CD4-positive, alpha-beta memory T cell (primary cell): Measurements from ENCODE around the gene MIEN1. TPM values are rescaled to one million over a fixed set of nuclear protein-coding genes. Genes with fewer than 3 reads are reported as not detected.
"Not testable (repeated sequence)": the region's sequence is repeated elsewhere in the genome, so short reads cannot be mapped to it uniquely, and the experiment has no call there.

Experiments
- CTCF ChIA-PET: fragments of 350-600 bp; sonication (Branson Sonifier 250); formaldehyde crosslinking; loops from one replicate; lab custom pipeline; 2021; ENCODE audit warnings: inconsistent platforms; ENCODE audit not compliant: partially characterized antibody; lab: Charles Lee
- POLR2A ChIA-PET: fragments of 350-600 bp; sonication (Branson Sonifier 250); formaldehyde crosslinking; loops from one replicate; lab custom pipeline; 2021; ENCODE audit not compliant: partially characterized antibody; lab: Charles Lee
- DNase-seq, 5 donors: peaks; one replicate each; pipeline versions ENCODE4 v3.0.0 to v3.0.0-alpha.2; 2020 to 2022; ENCODE audit warnings: mixed read lengths in 1 of 5
- H3K27ac ChIP-seq: one replicate; pipeline ENCODE4 v1.7.0; 2013; ENCODE audit warnings: low read depth, low read length
- H3K27me3 ChIP-seq: 2 replicates; pipeline ENCODE4 v1.7.0; 2013; ENCODE audit warnings: mild to moderate bottlenecking, low read length, moderate library complexity; ENCODE audit not compliant: insufficient read depth
- H3K36me3 ChIP-seq: 2 replicates; pipeline ENCODE4 v1.7.0; 2013; ENCODE audit warnings: mild to moderate bottlenecking, low read length, moderate library complexity; ENCODE audit not compliant: insufficient read depth
- H3K4me1 ChIP-seq: 2 replicates; pipeline ENCODE4 v1.7.0; 2013; ENCODE audit warnings: mild to moderate bottlenecking, low read length, moderate library complexity; ENCODE audit not compliant: insufficient read depth
- H3K4me3 ChIP-seq, 2 donors: one replicate each; pipeline ENCODE4 v1.7.0; 2013; ENCODE audit warnings: low read length in 2 of 2, mild to moderate bottlenecking in 1 of 2
- H3K9me3 ChIP-seq, 2 donors: one replicate each; pipeline ENCODE4 v1.7.0; 2013; ENCODE audit warnings: low read length in 2 of 2, control low read depth in 1 of 2; ENCODE audit not compliant: control insufficient read depth in 1 of 2
- H3K27ac Mint-ChIP-seq, 7 donors: one replicate each; pipeline ENCODE4 v1.8.0; 2020 to 2021; ENCODE audit warnings: mixed read lengths in 7 of 7, mild to moderate bottlenecking in 6 of 7, inconsistent platforms in 3 of 7, moderate library complexity in 3 of 7
- H3K27me3 Mint-ChIP-seq, 2 donors: one replicate each; pipeline ENCODE4 v1.8.0; 2020 to 2021; ENCODE audit warnings: mixed read lengths in 2 of 2
- H3K36me3 Mint-ChIP-seq, 2 donors: one replicate each; pipeline ENCODE4 v1.8.0; 2020 to 2021; ENCODE audit warnings: mixed read lengths in 2 of 2, inconsistent platforms in 1 of 2, mild to moderate bottlenecking in 1 of 2
- H3K4me1 Mint-ChIP-seq, 4 donors: one replicate each; pipeline ENCODE4 v1.8.0; 2020 to 2021; ENCODE audit warnings: mixed read lengths in 4 of 4, mild to moderate bottlenecking in 1 of 4
- H3K4me3 Mint-ChIP-seq, 8 donors: one replicate each; pipeline ENCODE4 v1.8.0; 2020 to 2021; ENCODE audit warnings: mixed read lengths in 8 of 8, mild to moderate bottlenecking in 7 of 8, moderate library complexity in 6 of 8, inconsistent platforms in 3 of 8
- H3K9me3 Mint-ChIP-seq, 8 donors: one replicate each; pipeline ENCODE4 v1.8.0; 2020 to 2021; ENCODE audit warnings: mixed read lengths in 8 of 8, mild to moderate bottlenecking in 5 of 8, inconsistent platforms in 3 of 8, moderate library complexity in 1 of 8
- intact Hi-C: fragments of 100-400 bp; cut with micrococcal nuclease; formaldehyde crosslinking; loops from one replicate; pipeline ENCODE4 v1.15.1; 2023
- polyA plus RNA-seq, 2 donors: library from polyadenylated mRNA; unstranded; fragments of 300-500 nt; fragmentation: Illumina TruSeq; gene quantifications; one replicate each; pipeline ENCODE4 v1.2.3, GENCODE V29; 2021
- total RNA-seq, 2 experiments: library from RNA; stranded (reverse); gene quantifications; one replicate each; pipeline ENCODE4 v1.2.3, GENCODE V29; 2021

The MIEN1 gene
- total and polyA plus RNA-seq, 4 experiments from 2014 or later = 35.8 to 96.6 (median 63.3) TPM

GRCh38 chr17:39716879-39717536 lies 13.3 kb downstream of the MIEN1 start:
- Mint-ChIP-seq H3K4me1 (no peaks in the 10 kb centered on the region), H3K27me3 (no peaks in the 10 kb centered on the region), H3K36me3 (no peaks in the 10 kb centered on the region), H3K4me3 (no peak overlapping the region), H3K9me3 (no peaks in the 10 kb centered on the region), H3K27ac (no peak overlapping the region)
- Histone ChIP-seq H3K27ac (no peak overlapping the region), H3K4me3 (no peak overlapping the region), H3K36me3 (no peaks in the 10 kb centered on the region), H3K4me1 (no peaks in the 10 kb centered on the region), H3K27me3 (no peaks in the 10 kb centered on the region), H3K9me3 (no peaks in the 10 kb centered on the region)
- intact Hi-C loops = no loop called here
- DNase-seq = no peak
- ChIA-PET CTCF (no interaction called here), POLR2A (no interaction called here)

- intact Hi-C loops = no loop called here
- Mint-ChIP-seq H3K36me3 (no peaks in the 10 kb centered on the region), H3K4me1 (no peaks in the 10 kb centered on the region), H3K9me3 (no peaks in the 10 kb centered on the region), H3K4me3 (no peak overlapping the region), H3K27ac (no peak overlapping the region), H3K27me3 (no peaks in the 10 kb centered on the region)
- POLR2A ChIA-PET = interaction anchor here (1.2 kb wide), 1 partner anchor 13 kb away, joined by 3 read pairs; no protein-coding TSS in a partner anchor
- H3K4me1 ChIP-seq = no peaks in the 10 kb centered on the region
- H3K36me3 ChIP-seq = no peaks in the 10 kb centered on the region
- H3K27me3 ChIP-seq = no peaks in the 10 kb centered on the region
- CTCF ChIA-PET = no interaction called here
- H3K4me3 ChIP-seq = no peak overlapping the region
- no peaks in the 10 kb centered on the region for H3K9me3 ChIP-seq
- H3K27ac ChIP-seq = no peak overlapping the region
- DNase-seq = no peak
These were observed 14.1 kb downstream of the MIEN1 start for GRCh38 chr17:39716073-39716818.

GRCh38 chr17:39715375-39716072 lies 14.8 kb downstream of the MIEN1 start:
- CTCF ChIA-PET = no interaction called here

GRCh38 chr17:39714234-39714633 lies 16.1 kb downstream of the MIEN1 start:
- Histone ChIP-seq H3K27ac (no peak overlapping the region), H3K9me3 (no peaks in the 10 kb centered on the region), H3K27me3 (no peaks in the 10 kb centered on the region), H3K36me3 (no peaks in the 10 kb centered on the region), H3K4me1 (no peaks in the 10 kb centered on the region), H3K4me3 (no peak overlapping the region)
- H3K27me3 Mint-ChIP-seq = no peaks in the 10 kb centered on the region
- H3K36me3 Mint-ChIP-seq = no peaks in the 10 kb centered on the region
- DNase-seq = no peak
- peaks cover 0 to 4% (median 0%) of the 10 kb centered on the region in 4 donors for H3K4me1 Mint-ChIP-seq
- CTCF ChIA-PET = no interaction called here
- no peak overlapping the region for H3K4me3 Mint-ChIP-seq
- H3K27ac Mint-ChIP-seq = no peak overlapping the region
- H3K9me3 Mint-ChIP-seq = no peaks in the 10 kb centered on the region
- POLR2A ChIA-PET = interaction anchor here (1.0 kb wide), 1 partner anchor 12 kb away, joined by 3 read pairs; no protein-coding TSS in a partner anchor
- intact Hi-C loops = no loop called here

More at GRCh38 chr17:39715375-39716072, 14.8 kb downstream of the MIEN1 start:
- H3K4me3 ChIP-seq = no peak overlapping the region
- DNase-seq = no peak
- Mint-ChIP-seq H3K9me3 (no peaks in the 10 kb centered on the region), H3K4me3 (no peak overlapping the region), H3K27ac (no peak overlapping the region), H3K36me3 (no peaks in the 10 kb centered on the region), H3K4me1 (no peaks in the 10 kb centered on the region), H3K27me3 (no peaks in the 10 kb centered on the region)
- H3K27me3 ChIP-seq = no peaks in the 10 kb centered on the region
- H3K9me3 ChIP-seq = no peaks in the 10 kb centered on the region
- H3K27ac ChIP-seq = no peak overlapping the region
- POLR2A ChIA-PET = interaction anchor here (1.2 kb wide), 1 partner anchor 14 kb away, joined by 3 read pairs; no protein-coding TSS in a partner anchor
- no peaks in the 10 kb centered on the region for H3K4me1 ChIP-seq
- no peaks in the 10 kb centered on the region for H3K36me3 ChIP-seq
- intact Hi-C loops = no loop called here

GRCh38 chr17:39711851-39712250 lies 18.5 kb downstream of the MIEN1 start:
- H3K4me1 ChIP-seq = peaks cover 15% of the 10 kb centered on the region
- intact Hi-C loops = no loop called here
- Mint-ChIP-seq H3K27me3 (no peaks in the 10 kb centered on the region), H3K4me1 (peaks cover 6 to 25% (median 7%) of the 10 kb centered on the region in 4 donors), H3K9me3 (no peaks in the 10 kb centered on the region), H3K4me3 (peak overlapping the region in 1 of 8 donors; percentile 57), H3K27ac (no peak overlapping the region), H3K36me3 (no peaks in the 10 kb centered on the region)
- no peaks in the 10 kb centered on the region for H3K9me3 ChIP-seq
- no peaks in the 10 kb centered on the region for H3K27me3 ChIP-seq
- POLR2A ChIA-PET = no interaction called here
- H3K27ac ChIP-seq = no peak overlapping the region
- CTCF ChIA-PET = no interaction called here
- no peak overlapping the region for H3K4me3 ChIP-seq
- no peak for DNase-seq
- H3K36me3 ChIP-seq = no peaks in the 10 kb centered on the region

- H3K27me3 Mint-ChIP-seq, H3K4me3 Mint-ChIP-seq, intact Hi-C loops, H3K36me3 Mint-ChIP-seq, H3K27ac ChIP-seq, POLR2A ChIA-PET, H3K27ac Mint-ChIP-seq, H3K27me3 ChIP-seq, DNase-seq, H3K36me3 ChIP-seq, H3K9me3 ChIP-seq, H3K4me3 ChIP-seq, H3K9me3 Mint-ChIP-seq: not testable (repeated sequence)
- H3K4me1 Mint-ChIP-seq = peaks cover 8 to 32% (median 13%) of the 10 kb centered on the region in 4 donors
- CTCF ChIA-PET = interaction anchor here (0.9 to 1.4 kb wide), 3 partner anchors 18 to 89 kb away, joined by 3 to 6 read pairs (median 3); no protein-coding TSS in a partner anchor
- peaks cover 20% of the 10 kb centered on the region for H3K4me1 ChIP-seq
These were observed 19.3 kb downstream of the MIEN1 start for GRCh38 chr17:39711071-39711470.
